Measurements from ENCODE around the gene MACROH2A1.

The MACROH2A1 gene

GRCh38 chr5:135422419-135422818, 23.4 kb upstream of the MACROH2A1 start:
- TF ChIP-seq POLR2A (IDR thresholded peaks at IDR 0.05; ENCODE audit: low read depth, low read length) = no peak
- TF ChIP-seq TAF1 (IDR thresholded peaks at IDR 0.05; ENCODE audit: borderline replicate concordance, low read depth, low read length) = no peak
- TF ChIP-seq POLR2AphosphoS5 (IDR thresholded peaks at IDR 0.05; ENCODE audit: low read depth, low read length) = no peak
- no peak for DNase-seq (ENCODE audit: insufficient read length)
- FAIRE-seq = no peak

- DNase-seq (ENCODE audit: insufficient read length) (no peak), FAIRE-seq (no peak)
- no peak for TF ChIP-seq POLR2AphosphoS5 (IDR thresholded peaks at IDR 0.05; ENCODE audit: low read depth, low read length)
- TF ChIP-seq POLR2A (IDR thresholded peaks at IDR 0.05; ENCODE audit: low read depth, low read length) = no peak
- no peak for TF ChIP-seq TAF1 (IDR thresholded peaks at IDR 0.05; ENCODE audit: borderline replicate concordance, low read depth, low read length)
Observed at GRCh38 chr5:135417083-135417482, 18.1 kb upstream of the MACROH2A1 start.

GRCh38 chr5:135405082-135405481, 6.1 kb upstream of the MACROH2A1 start:
- TF ChIP-seq POLR2A (IDR thresholded peaks at IDR 0.05; ENCODE audit: low read depth, low read length) (no peak), TAF1 (IDR thresholded peaks at IDR 0.05; ENCODE audit: borderline replicate concordance, low read depth, low read length) (no peak), POLR2AphosphoS5 (IDR thresholded peaks at IDR 0.05; ENCODE audit: low read depth, low read length) (no peak)
- FAIRE-seq (no peak), DNase-seq (ENCODE audit: insufficient read length) (no peak)

GRCh38 chr5:135402031-135402430, 3.0 kb upstream of the MACROH2A1 start:
- FAIRE-seq (no peak), DNase-seq (ENCODE audit: insufficient read length) (no peak)
- TF ChIP-seq POLR2A (IDR thresholded peaks at IDR 0.05; ENCODE audit: low read depth, low read length) = no peak
- TF ChIP-seq POLR2AphosphoS5 (IDR thresholded peaks at IDR 0.05; ENCODE audit: low read depth, low read length) = no peak
- TF ChIP-seq TAF1 (IDR thresholded peaks at IDR 0.05; ENCODE audit: borderline replicate concordance, low read depth, low read length) = no peak

- no peak for FAIRE-seq
- TF ChIP-seq TAF1 (IDR thresholded peaks at IDR 0.05; ENCODE audit: borderline replicate concordance, low read depth, low read length) (no peak), POLR2AphosphoS5 (IDR thresholded peaks at IDR 0.05; ENCODE audit: low read depth, low read length) (no peak), POLR2A (IDR thresholded peaks at IDR 0.05; ENCODE audit: low read depth, low read length) (no peak)
- DNase-seq (ENCODE audit: insufficient read length) = no peak
Observed at GRCh38 chr5:135400866-135401265, 1.8 kb upstream of the MACROH2A1 start.

GRCh38 chr5:135399794-135400542, 937 bp upstream of the MACROH2A1 start:
- DNase-seq (ENCODE audit: insufficient read length) = no peak
- FAIRE-seq = no peak
- TF ChIP-seq POLR2AphosphoS5 (IDR thresholded peaks at IDR 0.05; ENCODE audit: low read depth, low read length) = no peak
- TF ChIP-seq TAF1 (IDR thresholded peaks at IDR 0.05; ENCODE audit: borderline replicate concordance, low read depth, low read length) = no peak
- TF ChIP-seq POLR2A (IDR thresholded peaks at IDR 0.05; ENCODE audit: low read depth, low read length) = no peak

- FAIRE-seq (peak; percentile 30), DNase-seq (ENCODE audit: insufficient read length) (peak; percentile 32)
- TF ChIP-seq POLR2A (IDR thresholded peaks at IDR 0.05; ENCODE audit: low read depth, low read length) (no peak), POLR2AphosphoS5 (IDR thresholded peaks at IDR 0.05; ENCODE audit: low read depth, low read length) (no peak), TAF1 (IDR thresholded peaks at IDR 0.05; ENCODE audit: borderline replicate concordance, low read depth, low read length) (no peak)
Observed at GRCh38 chr5:135398160-135398854, 724 bp downstream of the MACROH2A1 start.

GRCh38 chr5:135397084-135397483, 1.9 kb downstream of the MACROH2A1 start:
- no peak for DNase-seq (ENCODE audit: insufficient read length)
- FAIRE-seq = no peak
- TF ChIP-seq POLR2AphosphoS5 (IDR thresholded peaks at IDR 0.05; ENCODE audit: low read depth, low read length) (no peak), POLR2A (IDR thresholded peaks at IDR 0.05; ENCODE audit: low read depth, low read length) (no peak), TAF1 (IDR thresholded peaks at IDR 0.05; ENCODE audit: borderline replicate concordance, low read depth, low read length) (no peak)

GRCh38 chr5:135396459-135397055, 2.5 kb downstream of the MACROH2A1 start:
- TF ChIP-seq POLR2A (IDR thresholded peaks at IDR 0.05; ENCODE audit: low read depth, low read length) (no peak), POLR2AphosphoS5 (IDR thresholded peaks at IDR 0.05; ENCODE audit: low read depth, low read length) (no peak), TAF1 (IDR thresholded peaks at IDR 0.05; ENCODE audit: borderline replicate concordance, low read depth, low read length) (no peak)
- no peak for FAIRE-seq
- no peak for DNase-seq (ENCODE audit: insufficient read length)

- DNase-seq (ENCODE audit: insufficient read length) = no peak
- no peak for TF ChIP-seq TAF1 (IDR thresholded peaks at IDR 0.05; ENCODE audit: borderline replicate concordance, low read depth, low read length)
- FAIRE-seq = no peak
Observed at GRCh38 chr5:135395866-135396265, 3.2 kb downstream of the MACROH2A1 start.

GRCh38 chr5:135395451-135395850, 3.6 kb downstream of the MACROH2A1 start:
- TF ChIP-seq POLR2AphosphoS5 (IDR thresholded peaks at IDR 0.05; ENCODE audit: low read depth, low read length) (no peak), TAF1 (IDR thresholded peaks at IDR 0.05; ENCODE audit: borderline replicate concordance, low read depth, low read length) (no peak), POLR2A (IDR thresholded peaks at IDR 0.05; ENCODE audit: low read depth, low read length) (no peak)
- DNase-seq (ENCODE audit: insufficient read length) (no peak), FAIRE-seq (no peak)

- FAIRE-seq (no peak), DNase-seq (ENCODE audit: insufficient read length) (no peak)
- TF ChIP-seq POLR2AphosphoS5 (IDR thresholded peaks at IDR 0.05; ENCODE audit: low read depth, low read length) (no peak), POLR2A (IDR thresholded peaks at IDR 0.05; ENCODE audit: low read depth, low read length) (no peak), TAF1 (IDR thresholded peaks at IDR 0.05; ENCODE audit: borderline replicate concordance, low read depth, low read length) (no peak)
Observed at GRCh38 chr5:135394095-135394494, 4.9 kb downstream of the MACROH2A1 start.
